HG03066 (cell line): Measurements from ENCODE around the gene GCSAM.

Source experiments
- ATAC-seq: cut with Tn5 transposase; IDR thresholded peaks from one replicate; pipeline ENCODE4 v1.9.1; 2021; ENCODE audit warnings: low read depth; ENCODE audit not compliant: unreplicated experiment

The GCSAM gene

DNA sequence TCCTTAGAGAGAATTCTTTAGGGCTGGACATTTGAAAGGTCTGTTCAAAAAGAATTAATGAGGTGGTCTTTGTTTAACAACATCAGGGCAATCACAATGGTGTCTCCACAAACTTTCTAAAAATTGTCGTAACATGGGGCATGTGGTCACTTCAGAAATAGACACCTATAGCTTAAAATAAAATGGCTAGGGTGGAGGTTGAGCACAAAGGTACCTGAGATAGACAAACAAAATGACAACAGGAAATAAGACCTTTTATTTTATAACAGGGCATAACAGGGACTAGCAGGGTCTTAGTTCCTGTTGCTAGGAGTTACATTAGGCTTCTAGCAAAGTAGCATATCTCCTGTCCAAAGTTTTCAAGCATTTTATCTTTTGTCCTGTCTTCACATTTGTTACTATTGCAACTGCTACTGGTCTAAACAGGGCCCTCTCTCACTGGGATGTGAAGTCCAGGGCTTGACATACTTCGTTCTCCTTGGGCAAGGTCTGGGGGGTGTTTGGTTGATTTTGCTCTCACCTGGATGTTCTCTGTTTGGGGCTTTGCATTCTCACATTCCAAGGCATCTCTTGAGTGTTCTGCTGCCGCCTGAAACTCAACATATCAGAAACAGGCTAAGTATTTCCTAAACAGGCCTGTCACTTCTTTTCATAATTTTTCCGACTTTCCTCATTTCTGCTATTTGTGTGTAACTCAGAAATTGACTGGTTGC lies 3.0 kb downstream of the GCSAM start:
- no peak for ATAC-seq

DNA sequence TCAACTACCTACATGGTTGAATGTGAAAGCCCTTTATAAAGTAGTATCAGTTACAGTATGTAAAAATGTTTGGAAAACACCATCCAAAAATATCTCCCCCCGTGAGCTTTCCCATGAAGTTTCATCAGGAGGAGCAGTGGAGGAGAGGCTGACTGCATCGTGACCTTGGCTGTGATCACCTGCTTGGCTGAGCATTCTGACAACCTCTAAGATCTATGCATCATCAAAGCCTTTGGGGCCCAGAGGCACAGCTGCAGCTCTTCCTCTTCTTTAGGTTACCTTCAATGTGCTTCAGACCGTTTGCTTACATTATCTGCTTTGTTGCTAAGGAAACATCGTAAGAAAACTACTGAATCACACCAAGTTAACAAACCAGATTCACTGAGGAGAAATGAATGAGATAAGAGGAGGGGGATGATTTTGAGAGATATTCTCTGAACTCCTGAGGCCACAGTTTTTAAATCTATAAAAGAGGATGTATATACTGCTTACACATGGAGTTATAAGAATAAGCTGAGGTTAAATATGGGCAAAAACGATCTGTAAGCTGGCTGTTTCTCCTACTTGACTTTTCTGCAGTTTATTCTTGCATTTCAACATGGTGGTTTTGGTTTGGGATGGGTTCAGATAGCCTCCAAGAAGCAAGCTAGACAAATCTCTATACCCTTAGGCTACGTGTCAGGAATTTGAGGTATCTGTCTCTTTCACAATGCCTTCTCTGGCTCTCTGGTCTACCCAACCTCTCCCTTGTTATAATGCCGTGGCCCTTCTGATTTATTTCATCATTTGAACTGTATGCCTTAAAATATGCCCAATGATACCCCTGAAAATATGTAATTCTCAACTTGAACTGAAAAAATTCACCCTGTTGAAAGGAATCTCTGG lies 4.0 kb downstream of the GCSAM start:
- ATAC-seq = no peak

DNA sequence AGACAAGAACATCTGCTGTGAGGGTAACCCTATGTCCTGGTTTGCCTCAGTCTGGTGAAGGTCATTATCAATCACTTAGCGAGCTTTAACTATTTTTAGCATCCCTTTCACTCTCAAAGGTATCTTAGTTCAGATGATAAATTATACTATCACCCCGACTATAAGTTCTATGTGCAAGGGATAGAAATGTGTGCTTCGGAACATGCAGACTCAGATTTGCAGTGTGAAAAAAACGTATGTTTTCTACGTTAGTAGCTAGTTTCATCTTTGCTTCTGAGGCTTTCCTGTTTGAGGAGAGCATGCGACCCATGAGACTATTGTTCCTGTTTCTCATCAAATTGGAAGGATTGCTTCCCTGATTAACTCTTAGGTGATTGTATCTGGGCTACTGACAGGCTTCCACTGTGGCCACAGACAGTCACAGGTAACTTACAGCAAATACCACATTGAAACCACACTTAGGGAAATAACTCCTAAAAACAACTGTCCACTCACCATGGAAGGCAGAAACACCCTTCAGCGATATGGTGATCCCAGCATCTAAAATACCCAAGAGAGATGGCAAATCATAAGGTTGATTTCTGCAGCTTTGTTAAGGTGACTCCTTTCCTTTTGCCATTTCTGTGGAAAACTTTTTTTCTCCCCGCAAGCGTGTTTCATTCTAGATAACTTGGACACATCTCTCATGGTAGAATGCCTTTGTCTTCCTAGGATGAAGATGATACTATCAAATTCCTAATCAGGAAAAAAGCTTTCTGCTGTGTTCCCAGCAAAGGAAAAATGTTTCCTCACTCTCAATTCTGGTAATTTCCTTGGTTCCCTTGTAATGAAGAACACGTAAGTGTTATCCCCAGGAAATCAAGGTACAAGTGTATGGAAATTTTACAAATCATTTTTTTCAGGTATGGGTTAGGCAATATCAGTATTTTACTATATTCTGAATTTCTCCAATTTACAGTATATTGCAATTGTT lies 5.2 kb downstream of the GCSAM start:
- ATAC-seq = no peak

DNA sequence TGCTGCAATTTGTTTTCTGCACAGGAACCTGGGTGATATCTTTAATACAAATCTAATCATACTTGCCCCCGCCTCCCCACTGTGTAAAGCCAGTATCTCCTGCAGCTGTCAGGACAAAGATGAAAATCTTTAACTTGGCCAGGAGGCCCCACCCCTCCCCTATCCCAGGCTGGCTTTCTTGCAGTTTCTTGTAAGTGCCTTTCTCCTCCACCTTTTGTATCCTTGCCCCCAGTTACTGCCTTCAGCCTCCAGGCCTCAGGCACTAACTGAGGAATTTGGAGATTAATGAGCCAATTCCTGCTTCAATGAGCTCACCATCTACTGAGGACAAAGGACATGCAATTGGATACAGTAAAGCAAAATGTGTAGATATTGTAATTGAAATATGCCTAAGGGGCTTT lies 6.5 kb downstream of the GCSAM start:
- ATAC-seq = no peak

DNA sequence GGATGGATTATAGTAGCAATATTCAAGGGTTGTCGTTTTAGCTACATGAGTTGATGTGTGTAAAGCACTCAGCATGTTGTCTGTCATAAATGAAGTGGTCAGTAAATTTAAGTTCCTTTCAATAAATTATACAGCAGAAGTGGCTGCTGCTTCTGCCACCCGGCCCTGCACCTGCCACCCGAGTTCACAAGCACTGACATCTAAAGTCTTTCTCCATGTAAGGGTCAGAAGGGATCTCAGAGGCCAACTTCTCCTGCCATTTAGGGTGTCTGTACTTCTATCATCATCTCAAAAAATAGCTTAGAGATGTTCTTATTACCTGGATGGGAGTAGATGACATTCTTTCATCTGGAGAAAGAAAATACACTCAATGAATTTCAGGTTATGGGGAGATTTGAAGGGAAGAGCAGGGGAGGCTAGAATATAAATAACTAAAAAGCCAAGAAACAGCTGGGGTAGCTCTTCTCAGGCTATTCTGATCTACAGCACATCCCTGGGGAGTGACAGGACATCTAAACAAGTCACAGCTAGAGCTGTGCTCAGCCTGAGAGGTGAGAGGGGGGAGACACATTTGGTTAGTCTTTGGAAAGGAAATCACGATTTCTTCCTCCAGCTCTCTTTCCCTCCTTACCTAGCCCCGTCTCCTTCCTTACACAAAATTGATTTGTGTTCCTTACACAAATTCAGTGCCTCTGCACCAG lies 8.0 kb downstream of the GCSAM start:
- ATAC-seq = no peak

DNA sequence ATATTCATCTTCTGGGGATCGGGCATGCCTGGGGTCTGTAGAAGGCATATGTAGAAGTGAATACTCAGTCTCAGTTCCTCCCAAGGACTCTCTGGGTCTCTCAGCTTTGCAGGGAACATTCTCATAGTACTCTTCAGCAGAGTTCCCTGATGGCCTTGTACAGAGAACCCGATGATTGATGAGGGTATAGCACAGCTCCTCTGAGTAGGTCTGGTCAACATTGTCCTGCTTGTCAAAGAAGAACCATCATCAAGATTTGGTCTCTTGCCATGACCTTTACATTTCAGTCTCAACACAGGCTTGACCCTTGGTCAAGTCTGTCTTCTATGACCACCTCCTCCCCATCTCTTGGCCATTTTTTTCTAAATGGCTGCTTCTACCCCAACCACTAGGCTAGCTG lies 9.5 kb downstream of the GCSAM start:
- ATAC-seq = no peak

DNA sequence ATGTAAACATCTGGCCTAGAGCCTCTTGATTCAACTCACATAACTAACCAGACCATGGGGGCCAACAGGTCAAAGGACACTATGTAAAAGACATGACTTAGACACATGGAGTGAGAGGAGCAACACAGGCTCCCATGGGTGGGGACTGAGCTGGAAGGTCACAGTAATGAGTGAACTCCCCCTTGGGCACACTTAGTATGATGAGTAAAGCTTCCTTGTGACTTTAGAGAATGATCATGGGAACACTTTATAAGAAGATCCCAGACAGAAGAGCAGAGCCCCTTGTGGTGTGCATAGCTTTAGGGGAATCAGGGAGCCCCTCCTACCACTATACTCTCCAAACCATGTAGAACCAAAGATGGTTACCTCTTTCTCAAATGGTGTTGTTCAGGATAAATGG lies 10.2 kb downstream of the GCSAM start:
- ATAC-seq = no peak

DNA sequence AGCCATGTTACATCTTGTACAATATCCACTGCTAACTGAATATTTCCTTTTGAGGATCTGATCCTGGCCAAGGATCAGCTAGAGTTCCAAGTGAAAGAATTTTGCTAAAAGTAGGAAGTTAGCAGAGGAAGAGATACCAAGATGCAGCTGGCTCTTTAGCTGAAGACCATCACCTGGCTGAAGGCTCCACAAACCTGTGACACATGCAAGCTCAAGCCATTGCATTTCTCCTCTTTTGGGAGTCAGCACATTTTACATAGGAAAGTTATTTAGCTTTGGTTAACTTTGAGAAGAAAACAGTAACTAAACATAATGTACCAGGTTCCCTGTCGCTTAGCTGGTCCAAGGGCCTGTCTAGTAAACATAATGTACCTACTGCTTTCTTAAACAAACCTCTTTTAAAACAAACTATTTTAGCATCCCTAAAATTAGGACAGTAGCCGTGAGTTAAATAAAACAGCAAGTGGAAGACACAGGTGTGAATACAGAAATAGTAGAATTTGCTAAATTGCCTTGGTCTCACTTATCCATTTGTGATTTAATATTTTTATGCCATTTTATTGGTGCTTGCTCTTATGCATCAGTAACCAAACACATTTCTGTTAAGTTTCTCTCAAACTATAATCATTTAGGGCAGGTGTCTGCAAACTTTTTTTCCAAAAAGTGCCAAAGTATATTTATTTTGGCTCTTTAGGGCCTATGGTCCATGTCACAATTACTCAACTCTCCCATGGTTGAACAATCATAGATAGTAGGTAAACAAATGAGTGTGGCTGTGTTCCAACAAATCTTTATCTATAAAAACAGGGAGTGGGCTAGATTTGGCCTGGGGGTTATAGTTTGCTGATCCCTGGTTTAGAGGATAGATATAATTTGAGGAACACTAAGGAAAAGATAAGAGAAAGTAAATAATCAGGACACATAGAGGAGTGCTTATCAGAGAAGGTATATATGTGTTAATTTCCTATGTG lies 11.2 kb downstream of the GCSAM start:
- ATAC-seq = no peak

DNA sequence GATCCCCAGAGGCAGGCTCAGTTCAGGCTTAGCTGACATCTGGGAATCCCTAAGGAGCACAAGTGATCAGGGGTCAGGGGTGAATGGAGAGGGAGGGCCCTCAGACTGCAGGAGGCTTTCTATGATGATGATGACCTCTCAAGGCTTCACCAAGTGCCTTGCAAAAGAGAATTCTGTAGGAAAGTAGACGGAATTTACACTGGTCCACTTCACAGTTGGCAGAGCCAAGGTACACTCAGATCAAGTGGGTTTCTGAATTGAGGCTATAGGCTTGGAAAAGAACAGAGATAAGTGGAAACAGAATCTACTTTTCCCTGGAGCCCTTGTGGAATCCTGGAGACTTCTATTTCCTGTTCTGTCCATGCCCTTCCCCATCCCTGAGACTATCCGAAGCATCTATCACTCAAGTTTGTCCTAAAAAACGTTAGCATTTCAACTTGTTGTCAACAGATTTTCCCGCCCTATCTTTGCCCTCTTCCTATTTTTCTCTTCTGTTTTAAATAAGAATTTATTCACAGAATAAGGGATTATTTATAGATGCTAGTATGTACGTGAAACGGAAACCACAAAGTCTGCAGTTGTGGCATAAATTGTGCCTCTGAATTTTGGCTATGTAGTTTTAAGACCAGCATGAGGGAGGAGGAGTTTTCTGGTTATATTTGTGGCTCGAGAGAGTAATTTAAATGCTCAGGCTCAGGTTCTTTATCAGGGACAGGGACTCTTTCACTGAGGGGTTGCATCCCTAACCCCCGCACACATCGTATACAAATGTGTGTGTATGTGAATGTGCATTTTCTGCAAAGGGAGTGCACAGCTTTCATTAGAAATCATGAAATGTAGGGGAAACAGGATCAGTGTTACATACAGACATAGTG lies 12.8 kb downstream of the GCSAM start:
- ATAC-seq = no peak

DNA sequence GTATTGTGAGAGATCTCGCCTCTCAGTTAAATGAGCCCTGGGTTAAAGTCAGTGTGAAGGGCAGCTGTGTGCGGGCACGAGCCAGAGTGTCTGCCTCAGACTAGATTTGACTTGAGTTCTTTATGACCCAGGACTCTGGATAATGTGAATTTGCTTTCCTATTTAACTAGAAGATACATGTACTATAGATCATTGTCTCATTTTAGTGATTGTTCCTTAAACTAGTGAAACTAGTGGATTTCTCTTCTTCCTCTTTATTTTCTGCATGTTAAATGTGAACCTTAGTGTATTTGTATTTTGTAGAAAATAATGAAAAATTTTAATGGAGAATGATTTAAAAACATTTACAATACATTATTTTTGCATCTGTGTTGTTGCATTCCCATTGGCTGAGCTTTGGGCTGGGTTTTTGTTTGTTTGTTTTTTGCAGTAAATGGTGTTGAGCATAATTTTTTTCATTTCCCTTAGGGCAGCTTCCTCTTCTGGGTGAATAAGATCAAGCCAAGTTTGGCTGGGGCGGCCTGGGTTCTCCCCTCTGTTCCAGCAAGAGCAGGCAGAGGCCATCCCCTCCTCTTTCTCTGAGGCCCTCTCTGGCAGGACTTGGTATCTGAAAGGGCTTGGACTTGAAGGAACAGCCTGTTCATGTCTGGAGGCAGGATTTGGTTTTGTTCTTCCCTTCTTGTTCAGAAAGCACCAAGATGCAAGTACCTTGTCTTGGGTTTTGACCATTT lies 15.0 kb downstream of the GCSAM start:
- ATAC-seq = no peak

DNA sequence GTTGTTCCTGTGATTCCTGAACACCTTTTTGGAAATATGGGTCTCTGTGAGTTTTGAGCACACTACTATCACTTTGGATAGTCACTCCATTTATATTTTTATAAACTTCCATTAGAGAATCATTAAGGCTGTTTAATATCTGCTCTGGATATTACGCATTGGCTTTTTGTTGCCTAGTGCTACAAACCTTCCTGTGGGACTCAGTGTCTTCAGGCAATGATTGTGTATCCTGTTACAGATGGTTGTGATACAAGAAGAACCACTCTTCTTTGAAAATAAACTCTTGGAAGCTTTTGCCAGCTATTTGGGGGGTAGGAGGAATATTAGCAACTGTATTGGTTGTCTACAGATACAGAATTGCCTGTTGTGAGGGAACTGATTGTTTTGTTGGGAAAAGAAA lies 15.6 kb downstream of the GCSAM start:
- ATAC-seq = no peak

DNA sequence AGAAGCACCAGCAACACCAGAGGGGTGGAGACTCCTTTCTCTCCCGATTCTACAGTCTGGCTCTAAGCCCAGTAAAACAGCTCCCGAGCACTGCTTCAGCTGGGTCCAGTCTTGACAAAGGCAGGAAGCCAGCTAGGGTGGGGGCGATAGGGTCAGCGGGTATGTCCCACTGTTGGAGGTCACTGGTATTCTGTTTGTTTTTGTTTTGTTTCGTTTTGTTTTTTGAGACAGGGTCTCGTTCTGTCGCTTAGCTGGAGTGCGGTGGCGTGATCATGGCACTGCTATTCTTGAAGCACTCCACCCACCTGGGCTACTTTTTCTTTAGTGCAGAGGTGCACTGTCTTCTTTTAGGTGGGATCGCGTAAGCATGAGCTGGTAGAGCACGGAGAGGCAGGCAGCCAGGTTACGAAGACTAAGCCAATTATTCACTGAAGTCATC lies 16.3 kb downstream of the GCSAM start:
- no peak for ATAC-seq

DNA sequence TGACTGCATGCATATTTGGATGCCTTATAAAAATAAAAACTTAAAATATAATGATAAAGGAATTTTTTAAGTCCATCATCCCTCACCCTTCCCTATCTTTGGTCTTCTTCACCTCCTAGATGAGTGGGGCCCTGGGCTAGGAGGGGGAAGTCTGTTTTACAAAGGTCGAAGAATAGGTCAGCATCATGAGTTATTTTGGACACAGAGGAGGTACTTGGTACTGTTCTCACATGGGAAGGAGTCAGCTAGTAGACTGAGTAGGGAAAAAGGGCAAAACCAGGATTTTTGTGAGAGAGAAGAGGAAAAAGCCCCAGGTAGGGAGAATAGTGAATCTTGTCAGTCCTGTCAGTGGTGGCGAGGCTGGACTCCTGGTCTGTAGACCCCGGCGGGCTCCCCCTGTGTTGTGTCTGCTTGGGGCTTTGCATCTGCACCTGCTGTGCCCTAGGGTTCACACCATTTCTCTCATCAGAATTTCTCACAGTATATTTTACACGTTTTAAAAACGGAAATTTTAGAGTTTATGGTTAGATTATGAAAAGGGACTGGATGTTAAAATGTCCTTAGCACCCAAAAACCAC lies 17.2 kb downstream of the GCSAM start:
- no peak for ATAC-seq

DNA sequence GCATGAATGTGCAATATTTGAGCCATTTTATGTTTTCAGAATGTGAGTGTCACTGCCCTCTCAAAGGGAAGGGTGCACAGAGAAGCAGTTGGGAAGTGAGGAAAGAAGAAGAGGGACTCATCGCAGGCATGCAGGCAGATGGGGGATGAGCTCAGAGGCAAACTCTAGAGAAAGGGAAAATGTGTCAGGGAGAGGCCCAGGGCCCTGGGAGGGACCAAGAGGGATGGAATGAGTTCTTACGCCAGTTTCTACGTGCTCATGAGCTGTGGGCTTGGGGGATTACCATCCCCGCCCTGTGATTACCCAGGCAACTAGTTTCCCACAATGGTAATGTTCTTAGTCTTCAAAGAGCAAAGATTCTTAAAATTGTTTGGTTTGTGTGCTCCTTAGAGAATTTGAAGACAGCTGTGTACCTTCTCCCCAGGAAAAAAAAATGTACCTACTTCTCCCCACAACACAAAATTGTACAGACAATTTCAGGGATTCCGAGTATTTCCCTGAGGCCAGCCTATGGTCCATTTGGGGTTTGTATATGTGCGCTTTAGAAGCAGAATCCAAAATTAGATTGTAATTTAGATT lies 17.8 kb downstream of the GCSAM start:
- peak; percentile 31 for ATAC-seq

DNA sequence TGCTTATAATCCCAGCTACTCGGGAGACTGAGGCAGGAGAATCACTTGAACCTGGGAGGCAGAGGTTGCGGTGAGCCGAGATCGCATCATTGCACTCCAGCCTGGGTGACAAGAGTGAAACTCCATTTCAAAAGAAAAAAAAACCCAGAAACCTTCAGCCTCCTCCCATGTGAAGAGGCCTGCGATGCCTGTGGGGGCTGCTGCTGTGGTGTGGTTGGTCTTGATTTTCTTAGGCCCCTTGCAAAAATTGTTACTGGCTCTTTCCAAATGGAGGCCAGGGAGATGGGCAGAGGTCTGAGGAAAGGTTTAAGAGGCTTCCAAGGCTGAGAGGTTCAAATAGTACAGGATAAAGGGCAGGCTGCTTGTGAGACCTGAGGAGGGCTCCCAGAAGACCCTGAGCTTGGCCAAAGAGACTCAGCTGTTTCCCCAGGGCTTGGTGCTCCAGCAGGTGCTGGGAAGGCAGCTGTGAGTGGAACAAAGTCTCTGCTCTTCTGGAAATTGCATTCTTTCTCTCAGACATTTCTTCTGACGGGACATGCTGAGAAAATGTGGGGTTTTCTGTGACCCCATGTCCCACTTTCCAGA lies 18.4 kb downstream of the GCSAM start:
- ATAC-seq = no peak

DNA sequence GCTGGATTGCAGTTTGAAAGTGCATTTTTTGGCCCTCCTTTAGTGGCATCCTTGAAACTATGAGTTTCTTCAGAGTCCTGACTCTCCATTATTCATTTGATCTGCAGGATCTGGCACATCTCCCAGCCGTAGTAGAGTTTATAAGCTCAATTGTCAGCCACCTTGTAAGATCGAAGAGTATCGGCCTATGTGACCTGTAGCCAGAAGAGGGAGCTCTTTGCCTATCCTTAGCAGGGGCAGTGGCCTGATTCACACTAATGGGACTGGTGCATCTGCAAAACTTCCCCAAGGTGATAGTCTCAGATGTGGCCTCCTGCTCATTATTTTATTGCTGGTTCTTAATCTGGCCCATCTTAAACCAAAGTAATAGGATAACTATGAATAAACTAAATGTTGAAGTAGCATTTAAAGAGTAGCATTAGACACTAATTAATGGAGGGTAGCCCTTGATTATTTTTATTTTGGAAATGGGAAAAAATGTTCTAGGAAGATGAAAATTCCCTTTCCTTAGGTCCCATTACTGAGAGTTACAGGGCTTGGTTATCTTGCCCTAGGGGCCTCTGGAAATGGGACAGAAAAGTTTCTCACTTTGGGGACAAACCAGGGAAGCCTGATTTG lies 21.2 kb downstream of the GCSAM start:
- peak; percentile 42 for ATAC-seq
